Activated T-cell treated with anti-CD3 and anti-CD28 coated beads, Interleukin-2, amount 50 U/mL, for 4 hours (primary cell): Measurements from ENCODE around the gene KIF5C. TPM values are rescaled to one million over a fixed set of nuclear protein-coding genes. Genes with fewer than 3 reads are reported as not detected.

Experiments
- ATAC-seq, 2 donors: fragments of 200-7000 bp; cut with Tn5 transposase; one replicate each; pipeline ENCODE4 v1.10.0; 2021
- DNase-seq: peaks from one replicate; pipeline ENCODE4 v3.0.0-alpha.2; 2020
- H3K27me3 Mint-ChIP-seq: one replicate; pipeline ENCODE4 v1.8.0; 2021; ENCODE audit warnings: low read depth, mixed read lengths
- H3K36me3 Mint-ChIP-seq: one replicate; pipeline ENCODE4 v1.8.0; 2022; ENCODE audit warnings: mixed read lengths; ENCODE audit not compliant: insufficient read depth
- H3K4me1 Mint-ChIP-seq: one replicate; pipeline ENCODE4 v1.8.0; 2021; ENCODE audit warnings: low read depth, mixed read lengths
- H3K4me3 Mint-ChIP-seq: one replicate; pipeline ENCODE4 v1.8.0; 2021; ENCODE audit warnings: mild to moderate bottlenecking, moderate library complexity, mixed read lengths
- H3K9me3 Mint-ChIP-seq: one replicate; pipeline ENCODE4 v1.8.0; 2021; ENCODE audit warnings: mixed read lengths
- total RNA-seq, 3 donors: library from RNA; stranded (reverse); gene quantifications; one replicate each; pipeline ENCODE4 v1.2.1, GENCODE V29; 2021

Gene KIF5C
- total RNA-seq, 3 donors from 2014 or later: 4.2 to 7.3 (median 5.5) TPM

GRCh38 chr2:148924514-148925178, 49.6 kb downstream of the KIF5C start:
- Mint-ChIP-seq H3K36me3 (peaks cover 8% of the 10 kb centered on the region), H3K4me1 (peaks cover 20% of the 10 kb centered on the region), H3K9me3 (no peaks in the 10 kb centered on the region), H3K27me3 (no peaks in the 10 kb centered on the region), H3K4me3 (no peak overlapping the region)
- no peak for DNase-seq
- ATAC-seq: no peak

GRCh38 chr2:148926291-148926961, 51.4 kb downstream of the KIF5C start:
- H3K4me3 Mint-ChIP-seq: peak overlapping the region; percentile 73
- ATAC-seq (peak; percentile 85), DNase-seq (peak; percentile 41)
- no peaks in the 10 kb centered on the region for H3K27me3 Mint-ChIP-seq
- H3K36me3 Mint-ChIP-seq: peaks cover 13% of the 10 kb centered on the region
- H3K4me1 Mint-ChIP-seq: peaks cover 20% of the 10 kb centered on the region
- H3K9me3 Mint-ChIP-seq: no peaks in the 10 kb centered on the region

- DNase-seq: no peak
Observed at GRCh38 chr2:148926981-148927401, 52.0 kb downstream of the KIF5C start.

DNA sequence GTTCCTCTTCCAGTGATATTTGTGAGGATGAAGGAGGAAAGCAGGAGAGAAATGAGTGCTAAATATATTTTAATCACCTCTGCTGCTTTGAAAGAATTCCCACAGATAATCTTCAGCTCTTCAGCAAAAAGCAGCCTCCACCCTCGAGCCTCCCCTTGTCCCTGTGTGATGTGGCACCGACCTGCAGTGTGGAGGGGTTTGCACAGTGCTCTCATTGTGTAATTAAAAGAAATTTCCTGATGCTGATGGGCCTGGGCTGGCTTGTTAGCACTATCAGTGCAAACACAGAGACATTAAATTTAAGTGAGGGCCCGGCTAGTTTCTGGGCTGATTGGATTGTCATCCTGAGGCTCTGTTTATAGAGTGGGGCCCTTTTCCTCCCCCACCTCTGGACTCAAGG, 53.4 kb downstream of the KIF5C start:
- no peak for DNase-seq
- Mint-ChIP-seq H3K9me3 (no peaks in the 10 kb centered on the region), H3K4me3 (no peak overlapping the region), H3K4me1 (peaks cover 20% of the 10 kb centered on the region), H3K36me3 (peaks cover 13% of the 10 kb centered on the region), H3K27me3 (no peaks in the 10 kb centered on the region)
- ATAC-seq: no peak

More at GRCh38 chr2:148926981-148927401, 52.0 kb downstream of the KIF5C start:
- ATAC-seq: peak; percentile 68 to 89
- H3K36me3 Mint-ChIP-seq: peaks cover 13% of the 10 kb centered on the region
- peaks cover 20% of the 10 kb centered on the region for H3K4me1 Mint-ChIP-seq
- no peaks in the 10 kb centered on the region for H3K27me3 Mint-ChIP-seq
- H3K4me3 Mint-ChIP-seq: peak overlapping the region; percentile 73
- H3K9me3 Mint-ChIP-seq: no peaks in the 10 kb centered on the region

DNA sequence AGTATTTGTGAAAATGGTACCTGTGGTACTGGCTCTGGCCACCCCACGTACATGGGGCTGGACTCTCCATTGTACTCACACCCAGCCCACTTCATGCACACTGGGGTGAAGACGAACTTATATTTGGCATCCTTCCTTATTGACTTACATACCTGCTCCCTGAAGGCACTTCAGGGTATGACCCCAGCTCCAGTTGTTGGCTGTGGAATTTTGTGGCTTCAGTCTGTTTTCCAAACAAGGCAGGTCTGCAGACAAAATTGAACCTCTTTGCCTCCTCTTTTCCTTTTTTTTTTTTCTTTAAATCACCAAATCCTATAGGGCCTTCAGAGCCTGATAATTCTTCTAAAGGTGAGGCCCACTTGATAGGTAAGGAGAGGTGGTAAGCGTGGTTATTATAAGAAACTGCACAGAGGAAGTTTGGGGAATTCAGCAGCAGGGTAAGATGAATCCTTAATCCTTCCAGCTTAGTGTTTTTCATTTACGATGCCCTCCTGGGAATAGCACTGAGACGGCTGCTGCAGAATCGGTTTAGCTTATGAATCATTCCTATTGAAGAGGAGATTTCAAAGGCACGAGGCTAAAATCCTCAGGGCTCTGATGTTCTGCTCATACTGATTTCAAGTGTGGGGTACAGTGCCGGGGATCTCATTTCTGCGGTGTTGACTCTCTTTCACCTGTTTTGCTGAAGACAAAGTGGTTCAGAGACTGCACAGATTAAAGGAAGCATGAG, 55.2 kb downstream of the KIF5C start:
- DNase-seq: no peak
- no peaks in the 10 kb centered on the region for H3K9me3 Mint-ChIP-seq
- H3K4me3 Mint-ChIP-seq: no peak overlapping the region
- no peaks in the 10 kb centered on the region for H3K27me3 Mint-ChIP-seq
- peaks cover 9% of the 10 kb centered on the region for H3K36me3 Mint-ChIP-seq
- H3K4me1 Mint-ChIP-seq: peaks cover 19% of the 10 kb centered on the region
- no peak for ATAC-seq

DNA sequence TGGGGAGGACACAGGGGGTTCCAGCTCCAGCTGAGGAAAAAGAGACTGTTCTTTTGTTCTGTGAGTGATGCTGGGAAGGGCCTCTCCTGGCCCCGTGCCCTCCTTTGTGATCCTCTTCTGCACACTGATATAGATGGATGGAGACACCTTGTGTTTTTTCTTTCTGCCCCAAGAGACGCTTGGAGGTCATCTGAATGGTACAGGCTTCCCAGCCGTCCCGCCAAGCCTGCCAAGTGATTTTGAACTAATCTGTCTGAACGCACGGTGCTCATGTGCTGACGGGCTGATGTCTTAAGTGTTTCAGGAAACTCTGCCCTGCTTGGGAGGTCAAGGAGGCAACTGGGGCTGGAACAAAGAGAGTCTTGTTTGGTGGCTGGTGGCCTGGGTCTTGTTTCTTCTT, 57.5 kb downstream of the KIF5C start:
- ATAC-seq (no peak), DNase-seq (no peak)
- Mint-ChIP-seq H3K4me3 (no peak overlapping the region), H3K27me3 (no peaks in the 10 kb centered on the region), H3K4me1 (peaks cover 3% of the 10 kb centered on the region), H3K36me3 (peaks cover 7% of the 10 kb centered on the region), H3K9me3 (no peaks in the 10 kb centered on the region)

- H3K4me1 Mint-ChIP-seq: no peaks in the 10 kb centered on the region
- no peaks in the 10 kb centered on the region for H3K27me3 Mint-ChIP-seq
- no peak for ATAC-seq
- no peaks in the 10 kb centered on the region for H3K9me3 Mint-ChIP-seq
- H3K4me3 Mint-ChIP-seq: no peak overlapping the region
- H3K36me3 Mint-ChIP-seq: peaks cover 7% of the 10 kb centered on the region
- no peak for DNase-seq
Observed at GRCh38 chr2:148933456-148933855, 58.4 kb downstream of the KIF5C start.

- no peak overlapping the region for H3K4me3 Mint-ChIP-seq
- no peaks in the 10 kb centered on the region for H3K27me3 Mint-ChIP-seq
- DNase-seq (no peak), ATAC-seq (no peak)
- H3K9me3 Mint-ChIP-seq: no peaks in the 10 kb centered on the region
- no peaks in the 10 kb centered on the region for H3K4me1 Mint-ChIP-seq
- peaks cover 1% of the 10 kb centered on the region for H3K36me3 Mint-ChIP-seq
Observed at GRCh38 chr2:148935791-148936190, 60.8 kb downstream of the KIF5C start.

GRCh38 chr2:148936857-148937450, 61.9 kb downstream of the KIF5C start:
- Mint-ChIP-seq H3K9me3 (no peaks in the 10 kb centered on the region), H3K4me3 (no peak overlapping the region), H3K36me3 (no peaks in the 10 kb centered on the region), H3K4me1 (no peaks in the 10 kb centered on the region), H3K27me3 (no peaks in the 10 kb centered on the region)
- DNase-seq (no peak), ATAC-seq (no peak)

DNA sequence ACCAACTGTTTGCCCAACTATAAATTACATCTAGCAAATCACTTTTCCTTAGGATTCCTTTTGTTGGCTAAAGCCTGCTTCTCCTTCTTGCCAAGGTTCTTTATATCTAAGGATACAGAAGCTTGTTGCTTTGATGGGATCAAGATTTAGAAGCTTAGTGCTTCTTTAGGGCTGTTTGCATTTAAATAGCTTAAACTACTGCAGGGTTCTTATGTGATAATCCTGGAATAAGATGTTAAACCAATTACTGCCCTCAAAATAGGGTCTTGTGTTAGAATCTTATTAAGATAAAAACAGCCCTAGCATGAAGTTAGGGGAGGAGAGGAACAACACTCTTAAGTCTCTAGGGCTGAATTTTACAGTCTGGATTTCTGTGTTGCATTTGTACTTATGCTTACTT, 64.2 kb downstream of the KIF5C start:
- H3K4me1 Mint-ChIP-seq: no peaks in the 10 kb centered on the region
- no peak for ATAC-seq
- DNase-seq: no peak
- no peaks in the 10 kb centered on the region for H3K9me3 Mint-ChIP-seq
- peaks cover 12% of the 10 kb centered on the region for H3K36me3 Mint-ChIP-seq
- no peaks in the 10 kb centered on the region for H3K27me3 Mint-ChIP-seq
- H3K4me3 Mint-ChIP-seq: no peak overlapping the region

- Mint-ChIP-seq H3K4me1 (no peaks in the 10 kb centered on the region), H3K9me3 (no peaks in the 10 kb centered on the region), H3K4me3 (no peak overlapping the region), H3K36me3 (peaks cover 18% of the 10 kb centered on the region), H3K27me3 (no peaks in the 10 kb centered on the region)
- DNase-seq (no peak), ATAC-seq (no peak)
Observed at GRCh38 chr2:148943097-148943496, 68.1 kb downstream of the KIF5C start.

- Mint-ChIP-seq H3K9me3 (no peaks in the 10 kb centered on the region), H3K27me3 (no peaks in the 10 kb centered on the region), H3K36me3 (peaks cover 18% of the 10 kb centered on the region), H3K4me3 (no peak overlapping the region), H3K4me1 (no peaks in the 10 kb centered on the region)
- DNase-seq: no peak
- ATAC-seq: no peak
Observed at GRCh38 chr2:148944536-148944935, 69.5 kb downstream of the KIF5C start.

- Mint-ChIP-seq H3K4me3 (no peak overlapping the region), H3K36me3 (peaks cover 26% of the 10 kb centered on the region), H3K9me3 (no peaks in the 10 kb centered on the region), H3K27me3 (no peaks in the 10 kb centered on the region), H3K4me1 (no peaks in the 10 kb centered on the region)
- DNase-seq (no peak), ATAC-seq (no peak)
Observed at GRCh38 chr2:148947299-148947698, 72.3 kb downstream of the KIF5C start.

DNA sequence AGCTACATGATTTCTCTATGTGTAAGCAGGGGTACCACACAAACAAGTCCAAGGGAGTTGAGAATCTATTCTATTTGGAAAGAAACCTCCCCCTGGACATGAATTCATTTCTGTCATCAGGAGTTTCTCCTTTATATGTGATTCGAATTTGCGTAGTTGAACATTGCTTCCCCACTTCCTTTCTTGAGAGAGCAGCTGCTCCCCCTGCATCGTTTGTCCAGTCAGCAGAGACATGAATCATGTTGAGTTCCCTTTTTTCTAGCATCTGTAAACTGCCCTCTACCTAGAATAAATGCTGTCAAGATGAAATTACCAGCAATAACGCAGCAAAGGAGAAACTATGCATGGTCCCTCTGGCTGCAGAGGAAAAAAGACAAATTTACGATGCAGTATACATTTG, 73.8 kb downstream of the KIF5C start:
- DNase-seq (no peak), ATAC-seq (no peak)
- Mint-ChIP-seq H3K27me3 (no peaks in the 10 kb centered on the region), H3K9me3 (no peaks in the 10 kb centered on the region), H3K36me3 (peaks cover 14% of the 10 kb centered on the region), H3K4me3 (no peak overlapping the region), H3K4me1 (no peaks in the 10 kb centered on the region)
